HepG2 (cell line): Measurements from ENCODE around the gene STK4. TPM values are rescaled to one million over a fixed set of nuclear protein-coding genes. Genes with fewer than 3 reads are reported as not detected.

Source experiments
- ISL2 ChIP-seq: sonication (generic); formaldehyde crosslinking; IDR thresholded peaks from 2 replicates; pipeline ENCODE4 v1.5.0; 2020; ENCODE audit warnings: missing genetic modification reagents
- PPARG ChIP-seq: conservative IDR thresholded peaks from 2 replicates; pipeline ENCODE4 v1.6.1; 2016; ENCODE audit warnings: missing biosample characterization, missing genetic modification reagents
- RFXANK ChIP-seq: IDR thresholded peaks from 2 replicates; pipeline ENCODE4 v1.6.1; 2016
- SP4 ChIP-seq: sonication (generic); formaldehyde crosslinking; IDR thresholded peaks from 2 replicates; pipeline ENCODE4 v1.8.1; 2023; ENCODE audit warnings: mild to moderate bottlenecking, missing genetic modification reagents
- ZC3H4 ChIP-seq: sonication (generic); formaldehyde crosslinking; IDR thresholded peaks from 2 replicates; pipeline ENCODE4 v1.4.0; 2020; ENCODE audit warnings: missing genetic modification reagents, borderline replicate concordance
- ZNF562 ChIP-seq: sonication (generic); formaldehyde crosslinking; IDR thresholded peaks from 2 replicates; pipeline ENCODE4 v1.8.0; 2022; ENCODE audit warnings: missing genetic modification reagents, borderline replicate concordance
- ZSCAN20 ChIP-seq: sonication (generic); formaldehyde crosslinking; IDR thresholded peaks from 2 replicates; pipeline ENCODE4 v1.4.0; 2020; ENCODE audit warnings: missing genetic modification reagents, mild to moderate bottlenecking, borderline replicate concordance
- polyA plus RNA-seq, 8 experiments: library from polyadenylated mRNA; depleted of rRNA in 3 of 8; stranded (reverse) in 7 of 8; unstranded in 1 of 8; fragments of >200 nt; fragmentation: Illumina TruSeq in 4 of 8; extraction: Trizol in 4 of 8; gene quantifications; 2 replicates each; pipeline versions ENCODE4 v1.2.1 to v1.2.3, GENCODE V29; 2011 to 2016; ENCODE audit warnings: low read depth in 4 of 8, missing spikeins in 1 of 8, mixed read lengths in 1 of 8; ENCODE audit not compliant: insufficient read depth in 1 of 8
- total RNA-seq, 5 experiments: library from RNA; depleted of rRNA; stranded (reverse); fragments of >200 nt; fragmentation: Illumina TruSeq; extraction: Trizol; gene quantifications; 2 replicates each; pipeline ENCODE4 v1.2.3, GENCODE V29; 2016; ENCODE audit warnings: low read depth in 1 of 5
- TF ChIP-seq, protein P1 (sequence below): sonication (generic); formaldehyde crosslinking; IDR thresholded peaks from 2 replicates; pipeline ENCODE4 v1.4.0; 2020; ENCODE audit warnings: missing genetic modification reagents
- TF ChIP-seq, protein P2 (sequence below): sonication (generic); formaldehyde crosslinking; IDR thresholded peaks from 2 replicates; pipeline ENCODE4 v1.5.1; 2020; ENCODE audit warnings: mild to moderate bottlenecking, missing genetic modification reagents, moderate library complexity
- TF ChIP-seq, protein P3 (sequence below): sonication (generic); formaldehyde crosslinking; IDR thresholded peaks from 2 replicates; pipeline ENCODE4 v1.8.0; 2023; ENCODE audit warnings: mild to moderate bottlenecking, missing genetic modification reagents
- TF ChIP-seq, protein P4 (sequence below): sonication (generic); formaldehyde crosslinking; IDR thresholded peaks from 2 replicates; pipeline ENCODE4 v1.4.0; 2020; ENCODE audit warnings: missing genetic modification reagents
- TF ChIP-seq, protein P5 (sequence below): sonication (generic); formaldehyde crosslinking; IDR thresholded peaks from 2 replicates; pipeline ENCODE4 v1.5.1; 2020; ENCODE audit warnings: mild to moderate bottlenecking, missing genetic modification reagents

Gene STK4
- total and polyA plus RNA-seq, 2 of the 13 experiments (the other 11 are each of a cell fraction or from before 2014, with no cell fraction given) = 25.6 to 38.3 TPM

DNA sequence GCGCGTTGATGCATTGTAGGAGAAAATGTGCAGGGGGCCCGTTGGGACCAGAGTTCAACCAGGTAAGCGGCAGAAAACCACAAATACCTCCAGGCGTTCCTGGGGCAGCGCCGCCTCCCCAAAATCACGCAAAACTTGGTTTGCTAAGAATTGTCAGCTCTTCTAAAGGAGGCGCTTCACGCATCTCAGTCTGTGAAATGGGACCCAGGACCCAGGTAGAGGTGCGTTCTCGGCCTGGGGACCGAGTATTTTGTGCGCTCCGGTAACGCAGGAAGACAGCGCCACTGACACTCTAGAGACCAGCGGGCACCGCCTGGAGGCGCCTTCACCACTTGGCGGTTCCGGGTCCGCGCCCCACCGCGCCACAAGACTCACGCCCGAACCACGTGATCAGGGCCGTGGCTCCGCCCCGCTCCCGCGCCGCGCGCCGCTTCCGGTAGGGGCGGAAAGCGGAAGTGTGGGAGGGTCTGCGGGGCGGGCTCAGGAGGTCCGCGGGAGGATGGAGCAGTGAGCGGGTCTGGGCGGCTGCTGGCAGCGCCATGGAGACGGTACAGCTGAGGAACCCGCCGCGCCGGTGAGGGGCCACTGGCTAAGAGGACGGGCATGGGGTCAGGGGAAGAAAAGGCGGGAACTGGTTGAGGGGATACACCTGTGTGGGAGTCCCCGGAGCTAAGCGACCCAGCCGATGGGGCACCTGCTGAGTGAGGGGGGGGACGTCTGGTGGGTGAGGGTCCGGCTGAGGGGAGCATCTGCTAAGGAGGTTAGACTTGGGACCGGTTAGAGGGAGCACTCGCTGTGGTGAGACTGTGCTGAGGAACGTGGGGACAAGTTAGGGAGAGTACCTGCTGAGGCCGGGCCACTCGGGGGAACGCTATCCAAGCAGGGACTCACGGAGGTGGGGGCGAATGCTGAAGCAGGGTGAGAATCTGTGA lies at the start of gene STK4 (continued):
- TF ChIP-seq ZNF562 (no peak), ZSCAN20 (CRISPR knock-in tag) (peak; percentile 68; the same call in 1 of the 2 replicates), PPARG (CRISPR knock-in tag) (peak; percentile 58; the same call in 1 of the 2 replicates), ZC3H4 (peak; percentile 37; the same call in 1 of the 2 replicates), ISL2 (CRISPR knock-in tag) (peak; percentile 85), SP4 (CRISPR knock-in tag) (peak; percentile 97), RFXANK (CRISPR knock-in tag) (peak; percentile 68; the same call in 1 of the 2 replicates)
- TF ChIP-seq, protein P1, sequence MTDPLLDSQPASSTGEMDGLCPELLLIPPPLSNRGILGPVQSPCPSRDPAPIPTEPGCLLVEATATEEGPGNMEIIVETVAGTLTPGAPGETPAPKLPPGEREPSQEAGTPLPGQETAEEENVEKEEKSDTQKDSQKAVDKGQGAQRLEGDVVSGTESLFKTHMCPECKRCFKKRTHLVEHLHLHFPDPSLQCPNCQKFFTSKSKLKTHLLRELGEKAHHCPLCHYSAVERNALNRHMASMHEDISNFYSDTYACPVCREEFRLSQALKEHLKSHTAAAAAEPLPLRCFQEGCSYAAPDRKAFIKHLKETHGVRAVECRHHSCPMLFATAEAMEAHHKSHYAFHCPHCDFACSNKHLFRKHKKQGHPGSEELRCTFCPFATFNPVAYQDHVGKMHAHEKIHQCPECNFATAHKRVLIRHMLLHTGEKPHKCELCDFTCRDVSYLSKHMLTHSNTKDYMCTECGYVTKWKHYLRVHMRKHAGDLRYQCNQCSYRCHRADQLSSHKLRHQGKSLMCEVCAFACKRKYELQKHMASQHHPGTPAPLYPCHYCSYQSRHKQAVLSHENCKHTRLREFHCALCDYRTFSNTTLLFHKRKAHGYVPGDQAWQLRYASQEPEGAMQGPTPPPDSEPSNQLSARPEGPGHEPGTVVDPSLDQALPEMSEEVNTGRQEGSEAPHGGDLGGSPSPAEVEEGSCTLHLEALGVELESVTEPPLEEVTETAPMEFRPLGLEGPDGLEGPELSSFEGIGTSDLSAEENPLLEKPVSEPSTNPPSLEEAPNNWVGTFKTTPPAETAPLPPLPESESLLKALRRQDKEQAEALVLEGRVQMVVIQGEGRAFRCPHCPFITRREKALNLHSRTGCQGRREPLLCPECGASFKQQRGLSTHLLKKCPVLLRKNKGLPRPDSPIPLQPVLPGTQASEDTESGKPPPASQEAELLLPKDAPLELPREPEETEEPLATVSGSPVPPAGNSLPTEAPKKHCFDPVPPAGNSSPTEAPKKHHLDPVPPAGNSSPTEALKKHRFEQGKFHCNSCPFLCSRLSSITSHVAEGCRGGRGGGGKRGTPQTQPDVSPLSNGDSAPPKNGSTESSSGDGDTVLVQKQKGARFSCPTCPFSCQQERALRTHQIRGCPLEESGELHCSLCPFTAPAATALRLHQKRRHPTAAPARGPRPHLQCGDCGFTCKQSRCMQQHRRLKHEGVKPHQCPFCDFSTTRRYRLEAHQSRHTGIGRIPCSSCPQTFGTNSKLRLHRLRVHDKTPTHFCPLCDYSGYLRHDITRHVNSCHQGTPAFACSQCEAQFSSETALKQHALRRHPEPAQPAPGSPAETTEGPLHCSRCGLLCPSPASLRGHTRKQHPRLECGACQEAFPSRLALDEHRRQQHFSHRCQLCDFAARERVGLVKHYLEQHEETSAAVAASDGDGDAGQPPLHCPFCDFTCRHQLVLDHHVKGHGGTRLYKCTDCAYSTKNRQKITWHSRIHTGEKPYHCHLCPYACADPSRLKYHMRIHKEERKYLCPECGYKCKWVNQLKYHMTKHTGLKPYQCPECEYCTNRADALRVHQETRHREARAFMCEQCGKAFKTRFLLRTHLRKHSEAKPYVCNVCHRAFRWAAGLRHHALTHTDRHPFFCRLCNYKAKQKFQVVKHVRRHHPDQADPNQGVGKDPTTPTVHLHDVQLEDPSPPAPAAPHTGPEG (CRISPR knock-in tag) = peak; percentile 92
- TF ChIP-seq, protein P2, sequence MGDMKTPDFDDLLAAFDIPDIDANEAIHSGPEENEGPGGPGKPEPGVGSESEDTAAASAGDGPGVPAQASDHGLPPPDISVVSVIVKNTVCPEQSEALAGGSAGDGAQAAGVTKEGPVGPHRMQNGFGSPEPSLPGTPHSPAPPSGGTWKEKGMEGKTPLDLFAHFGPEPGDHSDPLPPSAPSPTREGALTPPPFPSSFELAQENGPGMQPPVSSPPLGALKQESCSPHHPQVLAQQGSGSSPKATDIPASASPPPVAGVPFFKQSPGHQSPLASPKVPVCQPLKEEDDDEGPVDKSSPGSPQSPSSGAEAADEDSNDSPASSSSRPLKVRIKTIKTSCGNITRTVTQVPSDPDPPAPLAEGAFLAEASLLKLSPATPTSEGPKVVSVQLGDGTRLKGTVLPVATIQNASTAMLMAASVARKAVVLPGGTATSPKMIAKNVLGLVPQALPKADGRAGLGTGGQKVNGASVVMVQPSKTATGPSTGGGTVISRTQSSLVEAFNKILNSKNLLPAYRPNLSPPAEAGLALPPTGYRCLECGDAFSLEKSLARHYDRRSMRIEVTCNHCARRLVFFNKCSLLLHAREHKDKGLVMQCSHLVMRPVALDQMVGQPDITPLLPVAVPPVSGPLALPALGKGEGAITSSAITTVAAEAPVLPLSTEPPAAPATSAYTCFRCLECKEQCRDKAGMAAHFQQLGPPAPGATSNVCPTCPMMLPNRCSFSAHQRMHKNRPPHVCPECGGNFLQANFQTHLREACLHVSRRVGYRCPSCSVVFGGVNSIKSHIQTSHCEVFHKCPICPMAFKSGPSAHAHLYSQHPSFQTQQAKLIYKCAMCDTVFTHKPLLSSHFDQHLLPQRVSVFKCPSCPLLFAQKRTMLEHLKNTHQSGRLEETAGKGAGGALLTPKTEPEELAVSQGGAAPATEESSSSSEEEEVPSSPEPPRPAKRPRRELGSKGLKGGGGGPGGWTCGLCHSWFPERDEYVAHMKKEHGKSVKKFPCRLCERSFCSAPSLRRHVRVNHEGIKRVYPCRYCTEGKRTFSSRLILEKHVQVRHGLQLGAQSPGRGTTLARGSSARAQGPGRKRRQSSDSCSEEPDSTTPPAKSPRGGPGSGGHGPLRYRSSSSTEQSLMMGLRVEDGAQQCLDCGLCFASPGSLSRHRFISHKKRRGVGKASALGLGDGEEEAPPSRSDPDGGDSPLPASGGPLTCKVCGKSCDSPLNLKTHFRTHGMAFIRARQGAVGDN = peak; percentile 99
- TF ChIP-seq, protein P3, sequence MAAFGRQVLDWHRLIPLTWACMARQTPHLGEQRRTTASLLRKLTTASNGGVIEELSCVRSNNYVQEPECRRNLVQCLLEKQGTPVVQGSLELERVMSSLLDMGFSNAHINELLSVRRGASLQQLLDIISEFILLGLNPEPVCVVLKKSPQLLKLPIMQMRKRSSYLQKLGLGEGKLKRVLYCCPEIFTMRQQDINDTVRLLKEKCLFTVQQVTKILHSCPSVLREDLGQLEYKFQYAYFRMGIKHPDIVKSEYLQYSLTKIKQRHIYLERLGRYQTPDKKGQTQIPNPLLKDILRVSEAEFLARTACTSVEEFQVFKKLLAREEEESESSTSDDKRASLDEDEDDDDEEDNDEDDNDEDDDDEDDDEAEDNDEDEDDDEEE = peak; percentile 99
- TF ChIP-seq, protein P4, sequence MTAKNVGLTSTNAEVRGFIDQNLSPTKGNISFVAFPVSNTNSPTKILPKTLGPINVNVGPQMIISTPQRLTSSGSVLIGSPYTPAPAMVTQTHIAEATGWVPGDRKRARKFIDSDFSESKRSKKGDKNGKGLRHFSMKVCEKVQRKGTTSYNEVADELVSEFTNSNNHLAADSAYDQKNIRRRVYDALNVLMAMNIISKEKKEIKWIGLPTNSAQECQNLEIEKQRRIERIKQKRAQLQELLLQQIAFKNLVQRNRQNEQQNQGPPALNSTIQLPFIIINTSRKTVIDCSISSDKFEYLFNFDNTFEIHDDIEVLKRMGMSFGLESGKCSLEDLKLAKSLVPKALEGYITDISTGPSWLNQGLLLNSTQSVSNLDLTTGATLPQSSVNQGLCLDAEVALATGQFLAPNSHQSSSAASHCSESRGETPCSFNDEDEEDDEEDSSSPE (CRISPR knock-in tag) = peak; percentile 98
- TF ChIP-seq, protein P5, sequence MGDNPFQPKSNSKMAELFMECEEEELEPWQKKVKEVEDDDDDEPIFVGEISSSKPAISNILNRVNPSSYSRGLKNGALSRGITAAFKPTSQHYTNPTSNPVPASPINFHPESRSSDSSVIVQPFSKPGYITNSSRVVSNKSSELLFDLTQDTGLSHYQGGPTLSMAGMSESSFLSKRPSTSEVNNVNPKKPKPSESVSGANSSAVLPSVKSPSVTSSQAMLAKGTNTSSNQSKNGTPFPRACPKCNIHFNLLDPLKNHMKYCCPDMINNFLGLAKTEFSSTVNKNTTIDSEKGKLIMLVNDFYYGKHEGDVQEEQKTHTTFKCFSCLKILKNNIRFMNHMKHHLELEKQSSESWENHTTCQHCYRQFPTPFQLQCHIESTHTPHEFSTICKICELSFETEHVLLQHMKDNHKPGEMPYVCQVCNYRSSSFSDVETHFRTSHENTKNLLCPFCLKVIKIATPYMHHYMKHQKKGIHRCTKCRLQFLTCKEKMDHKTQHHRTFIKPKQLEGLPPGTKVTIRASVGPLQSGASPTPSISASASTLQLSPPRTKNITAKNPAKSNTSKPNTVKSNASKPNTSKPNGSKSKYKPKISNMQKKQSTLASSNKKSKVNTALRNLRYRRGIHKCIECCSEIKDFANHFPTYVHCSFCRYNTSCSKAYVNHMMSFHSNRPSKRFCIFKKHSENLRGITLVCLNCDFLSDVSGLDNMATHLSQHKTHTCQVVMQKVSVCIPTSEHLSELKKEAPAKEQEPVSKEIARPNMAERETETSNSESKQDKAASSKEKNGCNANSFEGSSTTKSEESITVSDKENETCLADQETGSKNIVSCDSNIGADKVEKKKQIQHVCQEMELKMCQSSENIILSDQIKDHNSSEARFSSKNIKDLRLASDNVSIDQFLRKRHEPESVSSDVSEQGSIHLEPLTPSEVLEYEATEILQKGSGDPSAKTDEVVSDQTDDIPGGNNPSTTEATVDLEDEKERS = peak; percentile 84
